Measurements from ENCODE around the gene COX8A. TPM values are rescaled to one million over a fixed set of nuclear protein-coding genes. Genes with fewer than 3 reads are reported as not detected.
"Not testable (repeated sequence)": the region's sequence is repeated elsewhere in the genome, so short reads cannot be mapped to it uniquely, and the experiment has no call there.

The COX8A gene
- total RNA-seq, 1 donor from 2014 or later = 368 TPM

GRCh38 chr11:63969461-63969860 lies 5.0 kb upstream of the COX8A start:
- no peak for DNase-seq (ENCODE audit: low spot score)

DNA sequence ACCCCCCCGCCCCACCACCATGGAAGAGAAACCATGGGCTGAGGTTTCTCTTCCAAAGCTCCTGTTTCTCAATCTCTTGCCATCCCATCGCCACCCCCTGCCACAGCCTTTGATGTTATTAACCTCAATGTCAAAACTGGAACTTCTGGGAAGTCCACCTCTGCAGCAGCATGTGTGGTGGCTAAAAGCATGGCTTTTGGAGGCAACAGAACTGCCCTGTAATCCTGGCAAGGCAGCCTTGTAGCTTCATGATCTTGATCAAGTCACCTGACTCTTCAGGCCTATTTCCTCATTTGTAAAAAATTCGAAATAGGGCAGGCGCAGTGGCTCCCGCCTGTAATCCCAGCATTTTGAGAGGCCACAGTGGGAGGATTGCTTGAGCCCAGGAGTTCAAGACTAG lies 3.5 kb upstream of the COX8A start:
- no peak for DNase-seq (ENCODE audit: low spot score)

- DNase-seq (ENCODE audit: low spot score) = not testable (repeated sequence)
These were observed 535 bp upstream of the COX8A start for GRCh38 chr11:63973912-63974258.

- DNase-seq (ENCODE audit: low spot score) = no peak
These were observed 4.3 kb downstream of the COX8A start for GRCh38 chr11:63978551-63979239.

DNA sequence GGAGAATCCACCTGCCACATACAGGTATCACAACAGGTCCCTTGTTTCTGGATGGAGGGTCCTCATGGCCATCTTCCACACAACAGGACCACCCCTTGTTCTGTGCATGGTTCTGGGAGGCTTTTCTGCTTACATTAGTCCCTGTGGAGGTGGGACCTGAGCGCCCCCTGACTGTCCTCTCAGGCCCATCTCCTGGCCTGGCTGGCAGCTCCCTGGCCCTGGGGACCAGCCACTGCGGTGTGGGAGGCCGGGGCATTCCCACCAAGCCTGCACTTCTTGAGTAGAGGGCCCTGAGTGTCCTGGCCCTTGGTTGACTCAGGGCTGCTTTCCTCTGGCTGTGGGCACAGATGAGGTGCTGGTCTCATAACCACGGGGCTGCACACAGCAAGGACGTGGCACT lies 5.0 kb downstream of the COX8A start:
- DNase-seq (ENCODE audit: low spot score) = no peak

DNA sequence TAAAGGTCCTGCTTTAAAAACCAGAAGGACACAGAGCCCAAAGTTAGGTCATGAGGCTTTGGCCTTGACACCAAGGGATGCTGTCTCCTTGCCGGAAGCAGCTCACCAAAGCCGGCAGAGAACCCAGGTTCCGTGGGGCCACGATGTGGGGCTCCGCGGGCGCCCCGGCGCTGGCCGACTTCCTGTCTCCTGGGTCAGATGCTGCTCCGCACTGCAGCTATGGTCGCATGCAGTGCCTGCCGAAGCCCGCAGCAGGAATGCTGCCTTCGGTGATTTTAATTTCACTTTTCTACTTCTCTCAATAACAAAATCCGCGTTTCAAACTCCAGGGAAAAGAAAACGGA lies 11.4 kb downstream of the COX8A start:
- DNase-seq (ENCODE audit: low spot score) = peak; percentile 27

- peak; percentile 90 for DNase-seq (ENCODE audit: low spot score)
These were observed 11.9 kb downstream of the COX8A start, which contains the start of gene OTUB1 for GRCh38 chr11:63986156-63986931. TSS of gene OTUB1 (plus strand) at chr11:63986438. CDS start at chr11:63986457, 19 bp downstream.

- no peak for DNase-seq (ENCODE audit: low spot score)
These were observed 12.6 kb downstream of the COX8A start for GRCh38 chr11:63986932-63987513.

GRCh38 chr11:63991558-63991957 lies 17.1 kb downstream of the COX8A start:
- DNase-seq (ENCODE audit: low spot score) = no peak

DNA sequence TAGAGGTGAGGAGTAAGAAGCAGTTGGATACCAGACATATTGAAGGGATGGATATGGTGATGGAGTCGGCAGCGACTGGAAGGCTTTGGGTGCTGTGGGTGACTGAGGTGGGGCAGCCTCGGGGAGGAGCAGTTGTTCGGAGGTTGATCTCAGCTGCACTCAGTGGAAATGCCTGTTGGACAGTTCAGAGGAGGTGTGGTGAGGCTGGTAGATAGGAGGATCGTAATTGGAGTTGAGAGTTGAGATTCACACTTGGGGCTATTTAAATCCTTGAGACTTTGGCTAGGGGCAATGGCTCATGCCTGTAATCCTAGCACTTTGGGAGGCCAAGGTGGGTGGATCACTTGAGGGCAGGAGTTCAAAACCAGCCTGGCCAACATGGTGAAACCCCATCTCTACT lies 18.7 kb downstream of the COX8A start:
- DNase-seq (ENCODE audit: low spot score) = no peak

GRCh38 chr11:63993993-63994392 lies 19.6 kb downstream of the COX8A start:
- no peak for DNase-seq (ENCODE audit: low spot score)

GRCh38 chr11:63996512-63996911 lies 22.1 kb downstream of the COX8A start:
- DNase-seq (ENCODE audit: low spot score) = no peak

DNA sequence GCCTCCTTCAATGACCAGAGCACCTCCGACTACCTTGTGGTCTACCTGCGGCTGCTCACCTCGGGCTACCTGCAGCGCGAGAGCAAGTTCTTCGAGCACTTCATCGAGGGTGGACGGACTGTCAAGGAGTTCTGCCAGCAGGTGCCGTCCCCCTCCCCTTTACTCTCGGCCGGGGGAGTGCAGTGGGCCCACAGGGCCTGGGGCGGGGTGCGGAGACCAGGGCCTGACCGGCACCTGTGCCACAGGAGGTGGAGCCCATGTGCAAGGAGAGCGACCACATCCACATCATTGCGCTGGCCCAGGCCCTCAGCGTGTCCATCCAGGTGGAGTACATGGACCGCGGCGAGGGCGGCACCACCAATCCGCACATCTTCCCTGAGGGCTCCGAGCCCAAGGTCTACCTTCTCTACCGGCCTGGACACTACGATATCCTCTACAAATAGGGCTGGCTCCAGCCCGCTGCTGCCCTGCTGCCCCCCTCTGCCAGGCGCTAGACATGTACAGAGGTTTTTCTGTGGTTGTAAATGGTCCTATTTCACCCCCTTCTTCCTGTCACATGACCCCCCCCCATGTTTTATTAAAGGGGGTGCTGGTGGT lies 22.8 kb downstream of the COX8A start:
- no peak for DNase-seq (ENCODE audit: low spot score)

- DNase-seq (ENCODE audit: low spot score) = no peak
These were observed 23.4 kb downstream of the COX8A start for GRCh38 chr11:63997801-63998337.

- no peak for DNase-seq (ENCODE audit: low spot score)
These were observed 24.3 kb downstream of the COX8A start for GRCh38 chr11:63998558-63999348.

DNA sequence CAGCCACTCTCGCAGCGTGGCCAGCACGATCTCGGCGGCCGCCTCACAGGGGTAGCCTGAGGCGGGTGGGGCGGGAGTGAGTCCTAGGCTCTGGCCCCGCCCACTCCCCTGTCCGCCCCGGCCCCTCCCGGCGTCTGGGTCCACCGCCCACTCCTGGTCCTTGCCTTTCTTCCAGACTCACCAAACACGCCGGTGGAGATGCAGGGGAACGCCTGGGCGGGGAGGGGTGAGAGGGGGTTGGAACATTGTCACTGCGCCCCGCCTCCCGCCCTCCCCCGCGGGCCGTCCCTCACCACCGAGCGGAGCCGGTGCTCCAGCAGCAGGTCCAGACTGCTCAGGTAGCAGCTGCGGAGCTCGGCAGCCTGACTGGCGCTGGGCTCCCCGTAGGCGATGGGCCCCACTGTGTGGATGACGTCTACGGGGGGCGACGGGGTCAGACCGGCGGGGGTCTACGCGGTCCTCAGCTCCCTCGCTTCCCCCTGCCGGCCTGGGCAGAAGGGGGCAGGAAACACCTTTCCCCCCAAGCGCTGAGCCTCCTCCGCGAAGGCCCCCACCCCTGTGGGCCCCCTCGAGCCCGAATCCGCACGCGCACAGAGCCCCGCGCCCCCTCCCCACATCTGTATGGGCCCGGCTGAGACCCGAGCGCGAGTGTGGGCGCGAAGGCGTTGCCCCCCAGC lies 25.1 kb downstream of the COX8A start:
- peak; percentile 69 for DNase-seq (ENCODE audit: low spot score)

DNA sequence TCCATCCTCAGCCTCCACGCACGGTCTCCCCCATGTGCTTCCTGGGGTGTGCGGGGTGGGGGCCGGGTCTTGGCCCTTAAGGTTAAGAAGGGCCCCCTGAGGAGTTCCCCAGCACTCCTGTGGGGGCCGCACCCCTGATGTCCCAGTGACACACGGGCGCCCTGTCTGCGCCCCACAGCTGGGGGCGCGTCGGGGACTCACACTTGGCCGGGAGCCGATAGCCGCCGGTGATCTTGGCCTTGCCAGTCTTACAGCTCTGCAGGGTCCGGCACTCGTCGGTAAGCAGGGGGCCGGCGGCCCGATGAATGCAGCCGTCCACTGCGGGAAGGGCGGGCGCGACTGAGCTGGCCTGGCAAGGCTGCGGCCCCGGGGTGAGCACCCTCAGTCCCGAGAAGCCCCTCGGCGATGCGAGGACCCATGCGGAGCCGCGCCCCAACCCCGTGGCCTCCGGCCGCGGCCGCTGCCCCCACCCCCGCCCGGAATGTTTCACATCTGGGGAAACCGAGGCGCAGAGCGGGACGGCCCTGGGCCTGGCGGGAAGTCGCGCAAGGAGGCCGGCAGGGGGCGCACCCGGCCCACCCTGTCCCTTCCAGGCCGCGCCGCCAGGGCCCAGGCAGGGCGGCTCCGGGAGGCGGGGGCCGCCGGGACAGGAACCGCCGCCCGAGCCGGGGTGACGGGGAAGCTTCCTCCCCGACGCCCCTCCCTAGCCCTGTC lies 25.8 kb downstream of the COX8A start:
- peak; percentile 63 for DNase-seq (ENCODE audit: low spot score)

DNA sequence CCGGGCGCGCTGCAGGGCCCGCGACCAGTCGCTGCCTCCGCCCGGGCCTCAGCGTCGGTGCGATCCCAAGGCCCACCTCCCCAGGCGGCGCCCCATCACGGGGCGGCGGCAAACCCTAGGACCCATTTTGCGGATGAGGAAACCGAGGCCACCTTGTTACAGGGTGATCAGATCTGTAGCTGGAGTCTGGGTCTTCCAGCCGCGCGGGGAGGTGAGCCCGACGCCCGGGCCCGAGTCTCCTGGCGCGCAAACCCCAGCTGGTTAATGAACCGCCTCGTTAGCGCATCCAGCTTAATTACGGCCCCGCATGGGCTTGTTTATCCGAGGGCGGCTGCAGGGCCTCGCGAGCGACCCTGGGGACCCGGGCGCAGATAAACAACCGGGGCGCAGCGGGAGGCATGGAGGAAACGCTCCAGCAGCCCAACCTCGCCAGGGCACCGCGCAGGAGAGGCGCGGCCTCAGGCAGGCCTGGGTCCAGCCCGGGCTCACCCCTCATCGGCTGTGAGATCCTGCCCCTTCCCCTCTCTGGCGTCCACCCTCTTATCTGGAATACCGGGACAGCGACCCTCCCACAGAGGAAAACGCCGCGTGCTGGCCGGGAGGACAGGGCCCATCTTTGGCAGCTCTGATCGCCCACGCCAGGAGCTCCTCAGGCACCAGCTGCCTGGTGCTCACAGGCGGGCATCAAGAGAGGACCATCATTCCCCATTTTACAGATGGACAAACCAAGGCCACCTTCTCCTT lies 26.5 kb downstream of the COX8A start:
- DNase-seq (ENCODE audit: low spot score) = no peak

Data from mucosa of gallbladder (tissue), 1 donor.